EL (cell line): ENCODE measurements around the gene IL17B.

Source experiments
- DNase-seq: peaks from one replicate; pipeline ENCODE4 v3.0.0-alpha.2; 2016

The IL17B gene

GRCh38 chr5:149353911-149354310 lies 25.2 kb downstream of the IL17B start:
- DNase-seq = no peak

GRCh38 chr5:149352169-149352568 lies 26.9 kb downstream of the IL17B start:
- no peak for DNase-seq

GRCh38 chr5:149349382-149349781 lies 29.7 kb downstream of the IL17B start:
- no peak for DNase-seq

GRCh38 chr5:149348518-149348917 lies 30.6 kb downstream of the IL17B start:
- DNase-seq = no peak

- peak; percentile 36 for DNase-seq
Observed at GRCh38 chr5:149345892-149346222, 33.2 kb downstream of the IL17B start.

- peak; percentile 98 for DNase-seq
Observed at GRCh38 chr5:149345147-149345891, 33.8 kb downstream of the IL17B start, which contains the start of gene GRPEL2. GRPEL2 (plus strand) TSS chr5:149345499; CDS start chr5:149345540, 41 bp downstream.

GRCh38 chr5:149344151-149344550 lies 34.9 kb downstream of the IL17B start:
- no peak for DNase-seq

- no peak for DNase-seq
Observed at GRCh38 chr5:149341876-149342275, 37.2 kb downstream of the IL17B start.

- DNase-seq = no peak
Observed at GRCh38 chr5:149340920-149341319, 38.2 kb downstream of the IL17B start.

GRCh38 chr5:149338364-149338763 lies 40.7 kb downstream of the IL17B start:
- no peak for DNase-seq

- no peak for DNase-seq
Observed at GRCh38 chr5:149337736-149338135, 41.4 kb downstream of the IL17B start.

- peak; percentile 29 for DNase-seq
Observed at GRCh38 chr5:149333711-149334443, 45.2 kb downstream of the IL17B start.

GRCh38 chr5:149328177-149328576 lies 50.9 kb downstream of the IL17B start:
- no peak for DNase-seq

- DNase-seq = no peak
Observed at GRCh38 chr5:149326611-149327010, 52.5 kb downstream of the IL17B start.

- no peak for DNase-seq
Observed at GRCh38 chr5:149325894-149326293, 53.2 kb downstream of the IL17B start.

GRCh38 chr5:149325166-149325735 lies 53.8 kb downstream of the IL17B start:
- peak; percentile 18 for DNase-seq

GRCh38 chr5:149324641-149325040 lies 54.5 kb downstream of the IL17B start:
- no peak for DNase-seq
